IgD-negative memory B cell (primary cell): ENCODE data around the gene EIF4A3. TPM values are rescaled to one million over a fixed set of nuclear protein-coding genes. Genes with fewer than 3 reads are reported as not detected.

ENCODE experiments used
- polyA plus RNA-seq: library from polyadenylated mRNA; unstranded; fragments of 300-500 nt; fragmentation: Illumina TruSeq; gene quantifications from one replicate; pipeline ENCODE4 v1.2.3, GENCODE V29; 2021

Gene EIF4A3
- polyA plus RNA-seq, 1 donor from 2014 or later, result 71.0 TPM

Other genes starting within 250 kb of the EIF4A3 start
- gene TBC1D16, start 111.3 kb downstream of the EIF4A3 start, polyA plus RNA-seq, result 1.7 TPM
- not detected for gene CCDC40, start 110.5 kb downstream of the EIF4A3 start, polyA plus RNA-seq
- gene GAA, start 45.5 kb downstream of the EIF4A3 start, polyA plus RNA-seq, result 11.3 TPM
- not detected for gene CARD14, start 22.9 kb upstream of the EIF4A3 start, polyA plus RNA-seq
- gene SGSH, start 73.2 kb upstream of the EIF4A3 start, polyA plus RNA-seq, result 31.6 TPM
- 2.7 TPM for gene SLC26A11, start 73.3 kb upstream of the EIF4A3 start, polyA plus RNA-seq
- 26.2 TPM for gene RNF213, start 113.7 kb upstream of the EIF4A3 start, polyA plus RNA-seq